Measurements from ENCODE around the gene EIF5. TPM values are rescaled to one million over a fixed set of nuclear protein-coding genes. Genes with fewer than 3 reads are reported as not detected.
A peak's percentile ranks its signal among the peaks of the same experiment; 100 is the strongest.

The EIF5 gene
- total RNA-seq, 1 donor from 2014 or later = 133 TPM

DNA sequence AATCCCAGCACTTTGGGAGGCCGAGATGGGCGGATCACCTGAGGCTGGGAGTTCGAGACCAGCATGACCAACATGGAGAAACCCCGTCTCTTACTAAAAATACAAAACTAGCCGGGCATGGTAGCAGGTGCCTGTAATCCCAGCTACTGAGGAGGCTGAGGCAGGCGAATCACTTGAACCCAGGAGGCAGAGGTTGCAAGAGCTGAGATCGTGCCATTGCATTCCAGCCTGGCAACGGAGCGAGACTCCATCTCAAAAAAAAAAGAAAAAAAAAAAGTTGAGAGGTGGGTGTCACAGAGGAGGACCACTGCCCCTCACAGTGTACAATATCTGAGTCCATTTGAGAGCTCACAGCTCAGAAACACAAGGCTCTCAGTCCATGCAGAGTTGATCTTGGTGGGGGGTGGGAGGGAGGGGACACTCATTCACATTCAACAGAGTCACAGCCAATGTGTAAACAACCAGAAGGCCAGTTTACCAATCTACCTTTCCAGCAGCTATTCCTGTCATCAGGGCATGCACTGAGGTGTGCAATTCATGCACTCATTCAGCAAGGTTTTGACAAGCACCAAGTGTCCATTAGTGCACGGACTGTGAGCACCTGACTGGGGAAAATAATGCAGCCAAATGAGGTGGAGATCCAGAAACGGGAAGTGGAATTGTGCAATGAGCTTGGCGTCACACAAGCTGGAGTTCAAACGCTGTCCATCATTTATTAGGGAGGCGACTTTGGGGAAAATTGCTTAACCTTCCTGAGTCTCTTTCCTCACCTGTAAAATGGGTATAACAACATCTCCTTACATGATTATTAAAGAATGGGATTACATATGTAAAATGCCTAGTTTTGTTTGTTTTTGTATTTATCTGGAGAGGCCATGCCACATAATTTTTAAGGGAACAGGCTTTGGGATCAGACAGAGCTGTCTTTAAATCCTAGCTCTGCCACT lies 4.4 kb upstream of the EIF5 start:
- DNase-seq (ENCODE audit: low read depth) (peak; percentile 77), FAIRE-seq (peak; percentile 13)

DNA sequence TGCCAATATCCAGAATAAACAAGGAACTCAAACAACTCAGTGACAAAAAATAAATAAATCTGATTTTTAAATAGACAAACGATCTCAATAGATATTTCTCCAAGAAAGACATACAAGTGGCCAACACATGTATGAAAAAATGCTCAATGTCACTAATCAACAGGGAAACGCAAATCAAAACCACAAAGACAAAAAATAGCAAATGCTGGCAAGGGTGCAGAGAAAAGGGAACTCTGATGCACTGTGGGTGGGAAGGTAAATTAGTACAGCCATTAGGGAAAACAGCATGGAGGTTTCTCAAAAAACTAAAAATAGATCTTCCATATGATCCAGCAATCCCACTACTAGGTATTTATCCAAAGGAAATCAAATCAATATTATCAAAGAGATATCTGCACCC lies 3.5 kb upstream of the EIF5 start:
- Histone ChIP-seq H3K27me3 (ENCODE audit: control insufficient read depth, insufficient read depth, low read length) (no peaks in the 10 kb centered on the region), H3K4me3 (ENCODE audit: low read depth, low read length) (no peak overlapping the region), H3K36me3 (ENCODE audit: control insufficient read depth, insufficient read depth, low read length) (peaks cover 6% of the 10 kb centered on the region)
- FAIRE-seq (no peak), DNase-seq (ENCODE audit: low read depth) (no peak)
- TF ChIP-seq CTCF (IDR thresholded peaks at IDR 0.05; ENCODE audit: insufficient read depth, low read length, severe bottlenecking) = no peak

More for the DNA sequence above, 4.4 kb upstream of the EIF5 start:
- Histone ChIP-seq H3K27me3 (ENCODE audit: control insufficient read depth, insufficient read depth, low read length) (no peaks in the 10 kb centered on the region), H3K4me3 (ENCODE audit: low read depth, low read length) (no peak overlapping the region), H3K36me3 (ENCODE audit: control insufficient read depth, insufficient read depth, low read length) (no peaks in the 10 kb centered on the region)
- no peak for TF ChIP-seq CTCF (IDR thresholded peaks at IDR 0.05; ENCODE audit: insufficient read depth, low read length, severe bottlenecking)

DNA sequence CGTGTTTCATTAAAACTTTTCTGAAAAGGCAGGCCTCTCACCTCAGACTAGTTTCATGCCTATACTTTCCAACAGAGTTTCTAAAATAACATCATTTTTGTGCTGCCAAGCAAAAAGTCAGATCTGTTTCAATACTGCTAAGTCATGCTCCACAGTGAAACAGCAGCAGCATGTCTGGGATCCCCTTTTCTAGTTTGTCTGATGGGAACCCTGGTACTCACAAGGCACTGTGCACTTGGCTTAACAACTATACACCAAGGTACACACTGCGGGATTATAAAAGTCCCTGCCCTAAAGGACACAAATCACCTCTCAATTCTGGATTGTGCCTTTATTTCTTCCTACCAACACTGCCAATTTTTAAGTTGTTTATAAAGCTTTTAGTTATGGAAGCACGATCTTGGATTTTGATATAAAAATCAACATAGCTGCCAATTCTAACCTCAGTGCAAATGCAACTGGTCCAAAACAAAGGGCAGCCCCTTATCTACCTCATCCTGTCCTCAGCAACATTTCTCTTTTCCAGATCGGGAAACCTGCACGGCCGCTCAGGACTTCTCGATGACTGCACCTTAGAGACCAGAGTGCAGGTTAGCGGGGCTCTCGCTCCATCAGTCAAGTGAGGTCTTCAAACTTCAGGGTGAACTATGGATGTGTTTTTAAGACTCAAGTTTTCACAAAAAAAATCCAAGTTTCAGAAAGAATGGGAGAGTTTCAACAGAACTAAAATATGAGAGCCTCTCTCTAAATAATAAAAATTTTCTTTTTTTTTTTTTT lies 1.7 kb upstream of the EIF5 start:
- FAIRE-seq = no peak
- DNase-seq (ENCODE audit: low read depth) = no peak
- H3K27me3 ChIP-seq (ENCODE audit: control insufficient read depth, insufficient read depth, low read length) = no peaks in the 10 kb centered on the region
- peaks cover 22% of the 10 kb centered on the region for H3K36me3 ChIP-seq (ENCODE audit: control insufficient read depth, insufficient read depth, low read length)
- no peak overlapping the region for H3K4me3 ChIP-seq (ENCODE audit: low read depth, low read length)
- TF ChIP-seq CTCF (IDR thresholded peaks at IDR 0.05; ENCODE audit: insufficient read depth, low read length, severe bottlenecking) = no peak

DNA sequence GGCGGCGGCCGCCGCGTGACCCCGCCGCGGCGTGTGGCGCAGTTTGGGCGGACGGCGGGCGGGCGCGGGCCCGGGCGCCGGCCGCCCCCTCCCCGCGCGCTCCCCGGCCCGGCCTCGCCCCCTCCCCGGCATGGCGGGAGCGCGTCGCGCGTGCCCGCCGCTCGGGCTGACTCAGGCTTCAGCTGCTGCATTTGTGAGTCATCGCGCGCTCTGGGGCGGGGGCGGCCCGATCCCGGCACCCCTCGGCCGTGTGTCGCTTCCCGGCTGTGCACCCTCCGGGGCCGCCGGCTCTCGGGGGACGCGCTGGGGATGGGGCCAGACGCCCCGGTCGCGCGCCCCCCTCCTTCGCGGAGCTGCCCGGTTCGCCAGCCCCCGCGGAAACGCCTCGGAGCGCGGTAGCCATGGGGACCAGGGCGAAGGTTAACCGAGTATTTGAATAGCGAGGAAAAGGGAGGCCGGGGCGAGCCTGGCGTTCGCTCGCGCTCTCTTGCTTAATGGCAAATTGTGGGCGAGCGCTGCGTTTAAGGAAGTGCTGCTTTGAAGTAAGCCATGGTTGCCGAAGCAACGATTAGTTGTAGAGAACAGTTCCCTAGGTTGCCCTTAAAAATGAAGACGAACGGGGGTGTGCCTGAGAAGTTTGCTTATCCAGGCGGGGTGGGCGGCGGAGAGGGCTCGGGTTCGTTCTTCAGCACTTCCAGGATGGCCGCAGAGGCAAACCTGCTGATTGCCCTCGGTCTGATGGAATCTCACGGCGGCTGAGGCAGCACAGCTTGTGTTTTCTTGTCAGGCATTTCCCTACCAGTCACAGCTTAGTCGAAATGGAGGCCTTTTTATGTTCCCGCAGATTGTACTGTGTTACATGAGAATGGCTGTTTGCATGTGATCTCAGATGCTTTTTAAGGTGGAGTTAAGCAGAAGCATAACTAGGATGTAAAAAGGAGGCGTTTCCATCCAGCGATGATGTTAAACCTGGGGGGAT lies 896 bp downstream of the EIF5 start:
- DNase-seq (ENCODE audit: low read depth) = peak; percentile 61
- peak overlapping the region; percentile 85 for H3K4me3 ChIP-seq (ENCODE audit: low read depth, low read length)
- no peak for FAIRE-seq
- H3K36me3 ChIP-seq (ENCODE audit: control insufficient read depth, insufficient read depth, low read length) = peaks cover 35% of the 10 kb centered on the region
- no peak for TF ChIP-seq CTCF (IDR thresholded peaks at IDR 0.05; ENCODE audit: insufficient read depth, low read length, severe bottlenecking)
- H3K27me3 ChIP-seq (ENCODE audit: control insufficient read depth, insufficient read depth, low read length) = no peaks in the 10 kb centered on the region

DNA sequence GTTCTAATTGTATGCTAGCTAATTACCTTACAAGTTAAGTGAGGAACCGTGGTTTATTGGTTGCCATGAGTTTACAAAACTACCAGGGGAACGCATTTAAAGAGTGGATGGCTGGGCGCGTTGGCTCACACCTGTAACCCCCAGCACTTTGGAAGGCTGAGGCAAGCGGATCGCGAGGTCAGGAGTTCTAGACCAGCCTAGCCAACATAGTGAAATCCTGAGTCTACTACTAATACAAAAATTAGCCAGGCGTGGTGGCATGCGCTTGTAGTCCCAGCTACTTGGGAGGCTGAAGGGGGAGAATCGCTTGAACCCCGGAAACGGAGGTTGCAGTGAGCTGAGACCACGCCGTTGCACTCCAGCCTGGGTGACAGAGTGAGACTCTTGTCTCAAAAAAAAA lies 2.2 kb downstream of the EIF5 start:
- Histone ChIP-seq H3K27me3 (ENCODE audit: control insufficient read depth, insufficient read depth, low read length) (no peaks in the 10 kb centered on the region), H3K36me3 (ENCODE audit: control insufficient read depth, insufficient read depth, low read length) (peaks cover 37% of the 10 kb centered on the region), H3K4me3 (ENCODE audit: low read depth, low read length) (no peak overlapping the region)
- FAIRE-seq (no peak), DNase-seq (ENCODE audit: low read depth) (no peak)
- TF ChIP-seq CTCF (IDR thresholded peaks at IDR 0.05; ENCODE audit: insufficient read depth, low read length, severe bottlenecking) = no peak

Data from bronchial epithelial cell (primary cell).